Measurements from ENCODE around the gene MEGF8. TPM values are rescaled to one million over a fixed set of nuclear protein-coding genes. Genes with fewer than 3 reads are reported as not detected.

The MEGF8 gene
- total and polyA plus RNA-seq, 2 of the 13 experiments (the other 11 are each of a cell fraction or from before 2014, with no cell fraction given): 4.0 to 8.8 TPM

DNA sequence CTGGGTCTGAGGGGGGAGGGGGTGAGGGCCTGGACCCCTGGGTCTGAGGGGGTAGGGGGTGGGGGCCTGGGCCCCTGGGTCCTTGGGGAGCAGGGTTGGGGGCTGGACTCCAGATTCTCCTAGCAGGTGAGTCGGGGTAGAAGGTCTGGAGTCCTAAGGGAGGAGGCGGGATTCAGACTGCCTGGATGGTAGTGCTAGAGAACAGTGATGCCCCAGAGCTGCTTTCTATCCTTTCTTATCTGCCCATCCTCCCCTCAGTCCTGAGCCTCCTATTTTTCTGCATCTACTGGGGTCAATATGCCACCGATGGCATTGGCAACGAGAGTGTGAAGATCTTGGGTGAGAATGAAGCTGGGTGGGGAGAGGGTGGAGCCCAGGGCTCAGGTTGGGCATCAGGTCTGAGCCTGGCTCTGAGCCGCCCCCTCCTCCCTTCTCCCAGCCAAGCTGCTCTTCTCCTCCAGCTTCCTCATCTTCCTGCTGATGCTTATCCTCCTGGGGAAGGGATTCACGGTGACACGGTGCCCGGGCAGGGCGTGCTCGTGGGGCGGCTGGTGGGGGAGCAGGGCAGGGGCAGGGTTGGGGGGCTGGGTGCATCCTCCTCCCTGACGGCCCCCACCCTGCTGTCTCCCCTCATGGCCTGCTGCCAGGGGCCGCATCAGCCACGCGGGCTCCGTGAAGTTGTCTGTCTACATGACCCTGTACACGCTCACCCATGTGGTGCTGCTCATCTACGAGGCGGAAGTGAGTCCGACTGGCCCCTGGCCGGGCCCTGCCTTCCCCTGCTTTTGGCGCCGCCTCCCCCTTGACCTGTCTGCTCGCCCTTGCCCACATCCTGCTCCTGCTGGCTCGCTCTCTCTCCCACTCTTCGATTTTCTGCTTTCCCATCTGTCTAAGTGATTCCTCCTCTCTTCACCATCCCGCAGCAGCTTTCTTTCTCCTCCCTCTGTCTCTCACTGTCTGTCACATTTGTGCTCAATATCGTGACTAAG is 8.9 kb upstream of the MEGF8 start (continued):
- TF ChIP-seq RFXANK (CRISPR knock-in tag; IDR thresholded peaks at IDR 0.05) (no peak), MEIS1 (CRISPR knock-in tag; IDR thresholded peaks at IDR 0.05; ENCODE audit: borderline replicate concordance) (no peak), PAF1 (CRISPR knock-in tag; IDR thresholded peaks at IDR 0.05) (no peak), NR2C2 (CRISPR knock-in tag; IDR thresholded peaks at IDR 0.05; ENCODE audit: borderline replicate concordance) (peak; percentile 38; the same call in 1 of the 2 replicates), NRL (CRISPR knock-in tag; IDR thresholded peaks at IDR 0.05; ENCODE audit: borderline replicate concordance) (no peak), NFATC3 (CRISPR knock-in tag; IDR thresholded peaks at IDR 0.05) (no peak), HES4 (CRISPR knock-in tag; IDR thresholded peaks at IDR 0.05; ENCODE audit: borderline replicate concordance) (no peak), MEIS2 (CRISPR knock-in tag; IDR thresholded peaks at IDR 0.05) (no peak), MTF1 (CRISPR knock-in tag; IDR thresholded peaks at IDR 0.05) (no peak), AKAP8 (CRISPR knock-in tag; IDR thresholded peaks at IDR 0.05) (no peak), ISL2 (CRISPR knock-in tag; IDR thresholded peaks at IDR 0.05) (no peak), TAF1 (CRISPR knock-in tag; IDR thresholded peaks at IDR 0.05) (peak; percentile 40; the same call in 1 of the 2 replicates), ZEB1 (IDR thresholded peaks at IDR 0.05; ENCODE audit: insufficient replicate concordance, low read depth) (no peak), ZNF136 (CRISPR knock-in tag; IDR thresholded peaks at IDR 0.05; ENCODE audit: low read depth) (no peak), RBM22 (optimal IDR thresholded peaks at IDR 0.05; ENCODE audit: low read length) (no peak), ZNF101 (CRISPR knock-in tag; IDR thresholded peaks at IDR 0.05; ENCODE audit: borderline replicate concordance, low read depth) (no peak)
- TF ChIP-seq, protein P1, sequence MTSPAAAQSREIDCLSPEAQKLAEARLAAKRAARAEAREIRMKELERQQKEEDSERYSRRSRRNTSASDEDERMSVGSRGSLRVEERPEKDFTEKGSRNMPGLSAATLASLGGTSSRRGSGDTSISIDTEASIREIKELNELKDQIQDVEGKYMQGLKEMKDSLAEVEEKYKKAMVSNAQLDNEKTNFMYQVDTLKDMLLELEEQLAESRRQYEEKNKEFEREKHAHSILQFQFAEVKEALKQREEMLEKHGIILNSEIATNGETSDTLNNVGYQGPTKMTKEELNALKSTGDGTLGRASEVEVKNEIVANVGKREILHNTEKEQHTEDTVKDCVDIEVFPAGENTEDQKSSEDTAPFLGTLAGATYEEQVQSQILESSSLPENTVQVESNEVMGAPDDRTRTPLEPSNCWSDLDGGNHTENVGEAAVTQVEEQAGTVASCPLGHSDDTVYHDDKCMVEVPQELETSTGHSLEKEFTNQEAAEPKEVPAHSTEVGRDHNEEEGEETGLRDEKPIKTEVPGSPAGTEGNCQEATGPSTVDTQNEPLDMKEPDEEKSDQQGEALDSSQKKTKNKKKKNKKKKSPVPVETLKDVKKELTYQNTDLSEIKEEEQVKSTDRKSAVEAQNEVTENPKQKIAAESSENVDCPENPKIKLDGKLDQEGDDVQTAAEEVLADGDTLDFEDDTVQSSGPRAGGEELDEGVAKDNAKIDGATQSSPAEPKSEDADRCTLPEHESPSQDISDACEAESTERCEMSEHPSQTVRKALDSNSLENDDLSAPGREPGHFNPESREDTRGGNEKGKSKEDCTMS (CRISPR knock-in tag; conservative IDR thresholded peaks at IDR 0.05): no peak
- TF ChIP-seq, protein P2, sequence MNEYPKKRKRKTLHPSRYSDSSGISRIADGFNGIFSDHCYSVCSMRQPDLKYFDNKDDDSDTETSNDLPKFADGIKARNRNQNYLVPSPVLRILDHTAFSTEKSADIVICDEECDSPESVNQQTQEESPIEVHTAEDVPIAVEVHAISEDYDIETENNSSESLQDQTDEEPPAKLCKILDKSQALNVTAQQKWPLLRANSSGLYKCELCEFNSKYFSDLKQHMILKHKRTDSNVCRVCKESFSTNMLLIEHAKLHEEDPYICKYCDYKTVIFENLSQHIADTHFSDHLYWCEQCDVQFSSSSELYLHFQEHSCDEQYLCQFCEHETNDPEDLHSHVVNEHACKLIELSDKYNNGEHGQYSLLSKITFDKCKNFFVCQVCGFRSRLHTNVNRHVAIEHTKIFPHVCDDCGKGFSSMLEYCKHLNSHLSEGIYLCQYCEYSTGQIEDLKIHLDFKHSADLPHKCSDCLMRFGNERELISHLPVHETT (CRISPR knock-in tag; conservative IDR thresholded peaks at IDR 0.05): no peak
- TF ChIP-seq, protein P3, sequence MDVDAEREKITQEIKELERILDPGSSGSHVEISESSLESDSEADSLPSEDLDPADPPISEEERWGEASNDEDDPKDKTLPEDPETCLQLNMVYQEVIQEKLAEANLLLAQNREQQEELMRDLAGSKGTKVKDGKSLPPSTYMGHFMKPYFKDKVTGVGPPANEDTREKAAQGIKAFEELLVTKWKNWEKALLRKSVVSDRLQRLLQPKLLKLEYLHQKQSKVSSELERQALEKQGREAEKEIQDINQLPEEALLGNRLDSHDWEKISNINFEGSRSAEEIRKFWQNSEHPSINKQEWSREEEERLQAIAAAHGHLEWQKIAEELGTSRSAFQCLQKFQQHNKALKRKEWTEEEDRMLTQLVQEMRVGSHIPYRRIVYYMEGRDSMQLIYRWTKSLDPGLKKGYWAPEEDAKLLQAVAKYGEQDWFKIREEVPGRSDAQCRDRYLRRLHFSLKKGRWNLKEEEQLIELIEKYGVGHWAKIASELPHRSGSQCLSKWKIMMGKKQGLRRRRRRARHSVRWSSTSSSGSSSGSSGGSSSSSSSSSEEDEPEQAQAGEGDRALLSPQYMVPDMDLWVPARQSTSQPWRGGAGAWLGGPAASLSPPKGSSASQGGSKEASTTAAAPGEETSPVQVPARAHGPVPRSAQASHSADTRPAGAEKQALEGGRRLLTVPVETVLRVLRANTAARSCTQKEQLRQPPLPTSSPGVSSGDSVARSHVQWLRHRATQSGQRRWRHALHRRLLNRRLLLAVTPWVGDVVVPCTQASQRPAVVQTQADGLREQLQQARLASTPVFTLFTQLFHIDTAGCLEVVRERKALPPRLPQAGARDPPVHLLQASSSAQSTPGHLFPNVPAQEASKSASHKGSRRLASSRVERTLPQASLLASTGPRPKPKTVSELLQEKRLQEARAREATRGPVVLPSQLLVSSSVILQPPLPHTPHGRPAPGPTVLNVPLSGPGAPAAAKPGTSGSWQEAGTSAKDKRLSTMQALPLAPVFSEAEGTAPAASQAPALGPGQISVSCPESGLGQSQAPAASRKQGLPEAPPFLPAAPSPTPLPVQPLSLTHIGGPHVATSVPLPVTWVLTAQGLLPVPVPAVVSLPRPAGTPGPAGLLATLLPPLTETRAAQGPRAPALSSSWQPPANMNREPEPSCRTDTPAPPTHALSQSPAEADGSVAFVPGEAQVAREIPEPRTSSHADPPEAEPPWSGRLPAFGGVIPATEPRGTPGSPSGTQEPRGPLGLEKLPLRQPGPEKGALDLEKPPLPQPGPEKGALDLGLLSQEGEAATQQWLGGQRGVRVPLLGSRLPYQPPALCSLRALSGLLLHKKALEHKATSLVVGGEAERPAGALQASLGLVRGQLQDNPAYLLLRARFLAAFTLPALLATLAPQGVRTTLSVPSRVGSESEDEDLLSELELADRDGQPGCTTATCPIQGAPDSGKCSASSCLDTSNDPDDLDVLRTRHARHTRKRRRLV (CRISPR knock-in tag; IDR thresholded peaks at IDR 0.05): no peak
- TF ChIP-seq, protein P4, sequence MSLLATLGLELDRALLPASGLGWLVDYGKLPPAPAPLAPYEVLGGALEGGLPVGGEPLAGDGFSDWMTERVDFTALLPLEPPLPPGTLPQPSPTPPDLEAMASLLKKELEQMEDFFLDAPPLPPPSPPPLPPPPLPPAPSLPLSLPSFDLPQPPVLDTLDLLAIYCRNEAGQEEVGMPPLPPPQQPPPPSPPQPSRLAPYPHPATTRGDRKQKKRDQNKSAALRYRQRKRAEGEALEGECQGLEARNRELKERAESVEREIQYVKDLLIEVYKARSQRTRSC (CRISPR knock-in tag; IDR thresholded peaks at IDR 0.05; ENCODE audit: low read depth): no peak
